ENCODE measurements around the gene PEX26.
"Not testable (repeated sequence)": the region's sequence is repeated elsewhere in the genome, so short reads cannot be mapped to it uniquely, and the experiment has no call there.

The PEX26 gene

DNA sequence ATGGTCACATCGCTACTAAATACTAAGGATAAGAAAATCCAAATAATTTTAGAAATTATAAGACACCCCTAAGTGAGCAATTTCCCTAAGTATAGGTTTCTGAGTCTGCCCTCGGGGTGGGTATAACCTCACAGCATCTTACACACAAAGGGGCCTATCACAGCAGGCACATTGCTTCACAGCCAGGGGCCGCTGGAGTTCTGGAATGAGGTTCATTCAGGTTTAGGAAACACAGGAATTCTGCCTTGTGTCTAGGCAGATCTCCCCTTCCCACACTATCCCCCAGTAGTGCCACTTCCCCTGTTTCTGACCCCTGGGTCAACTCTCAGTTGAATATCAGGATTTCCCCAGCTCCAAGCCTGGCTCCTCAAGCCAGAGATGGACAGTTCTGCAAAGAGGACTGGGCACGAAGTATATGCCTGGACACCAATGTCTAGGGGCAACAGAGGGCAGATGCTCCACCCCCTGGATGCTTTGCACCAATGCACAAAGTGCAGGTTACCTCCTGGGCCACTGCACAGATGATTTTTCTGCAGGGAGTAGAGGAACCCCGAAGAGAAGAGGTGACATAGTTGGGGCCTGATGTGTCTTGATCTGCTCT is 44.3 kb downstream of the PEX26 start:
- no peak for DNase-seq

DNA sequence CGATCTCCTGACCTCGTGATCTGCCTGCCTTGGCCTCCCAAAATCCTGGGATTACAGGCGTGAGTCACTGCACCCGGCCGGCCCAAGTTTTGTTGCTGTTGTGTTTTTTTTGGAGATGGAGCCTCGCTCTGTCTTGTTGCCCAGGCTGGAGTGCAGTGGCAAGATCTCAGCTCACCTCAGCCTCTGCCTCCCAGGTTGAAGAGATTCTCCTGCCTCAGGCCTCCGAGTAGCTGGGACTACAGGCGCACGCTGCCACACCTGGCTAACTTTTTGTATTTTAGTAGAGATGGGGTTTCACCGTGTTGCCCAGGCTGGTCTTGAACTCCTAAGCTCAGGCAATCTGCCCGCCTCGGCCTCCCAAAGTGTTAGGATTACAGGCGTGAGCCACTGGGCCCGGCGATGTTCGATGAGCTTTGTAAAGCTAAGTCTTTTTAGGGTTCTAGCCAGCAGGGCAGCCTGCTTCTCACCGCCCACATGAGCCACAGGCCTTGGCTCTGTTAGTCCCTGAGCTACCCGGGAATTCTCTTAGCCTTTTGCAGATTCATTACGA is 45.8 kb downstream of the PEX26 start:
- DNase-seq = not testable (repeated sequence)

GRCh38 chr22:18126606-18127005 is 48.8 kb downstream of the PEX26 start:
- no peak for DNase-seq

GRCh38 chr22:18130018-18130417 is 52.2 kb downstream of the PEX26 start:
- DNase-seq = no peak

- no peak for DNase-seq
Observed at GRCh38 chr22:18130699-18131429, 53.1 kb downstream of the PEX26 start.

DNA sequence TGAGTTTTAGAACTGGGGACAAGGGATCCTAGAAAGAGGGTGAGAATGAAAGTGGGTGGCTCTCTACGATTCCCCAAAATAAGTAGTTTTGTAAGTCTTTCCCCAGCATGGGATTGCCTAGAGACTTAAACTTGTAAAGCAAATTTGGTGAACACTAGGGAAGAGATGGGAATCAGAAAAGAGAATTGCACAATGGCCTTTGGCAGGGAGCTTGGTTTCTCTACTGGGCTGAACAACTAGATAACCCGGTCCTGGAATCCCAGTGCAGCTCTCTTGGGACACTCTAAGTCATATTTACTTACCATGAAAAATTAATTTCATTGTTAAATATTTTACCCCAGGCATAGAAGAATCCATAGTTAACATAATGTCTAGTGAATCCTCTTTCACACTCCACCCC is 55.7 kb downstream of the PEX26 start:
- no peak for DNase-seq

DNA sequence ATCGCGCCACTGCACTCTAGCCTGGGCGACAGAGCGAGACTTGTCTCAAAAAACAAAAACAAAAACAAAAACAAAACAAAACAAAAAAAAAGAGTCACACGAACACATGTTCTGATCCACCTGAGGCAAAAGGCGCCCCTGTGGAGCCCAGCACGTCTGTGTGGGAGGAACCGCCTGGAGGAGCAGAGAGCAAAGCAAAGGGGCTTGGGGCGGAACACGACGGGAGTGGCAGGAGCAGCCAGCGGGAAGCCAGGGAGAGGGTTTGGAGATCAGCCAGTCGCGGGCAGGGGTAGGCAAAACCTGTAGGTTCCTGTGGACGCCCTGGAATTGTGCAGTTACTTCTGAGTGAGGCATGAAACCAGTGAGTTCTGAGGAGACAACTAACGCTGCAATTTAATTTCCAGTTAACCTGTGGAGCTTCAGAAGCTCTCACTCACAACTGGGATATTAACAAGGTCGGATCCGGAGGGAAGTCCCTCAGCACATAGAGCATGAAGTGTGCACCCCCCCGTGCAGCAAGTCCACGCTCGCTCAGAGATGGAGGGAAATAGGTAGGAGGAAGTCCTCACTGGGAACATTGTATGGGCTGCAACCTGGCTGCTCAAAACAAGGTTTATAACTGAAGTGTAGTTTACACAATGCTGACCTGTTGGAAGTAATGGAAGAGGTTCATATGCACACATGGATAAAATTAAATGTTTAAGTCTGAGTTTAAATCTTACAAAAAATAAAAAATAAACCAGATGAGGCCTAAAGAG is 59.0 kb downstream of the PEX26 start:
- no peak for DNase-seq

DNA sequence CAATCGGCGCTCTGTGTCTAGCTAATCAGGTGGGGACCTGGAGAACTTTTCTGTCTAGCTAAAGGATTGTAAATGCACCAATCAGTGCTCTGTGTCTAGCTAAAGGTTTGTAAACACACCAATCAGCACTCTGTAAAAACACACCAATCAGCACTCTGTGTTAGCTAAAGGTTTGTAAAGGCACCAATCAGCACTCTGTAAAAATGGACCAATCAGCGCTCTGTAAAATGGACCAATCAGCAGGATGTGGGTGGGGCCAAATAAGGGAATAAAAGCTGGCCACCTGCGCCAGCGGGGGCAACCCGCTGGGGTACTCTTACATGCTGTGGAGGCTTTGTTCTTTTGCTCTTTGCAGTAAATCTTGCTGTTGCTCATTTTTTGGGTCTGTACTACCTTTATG is 63.2 kb downstream of the PEX26 start:
- not testable (repeated sequence) for DNase-seq

- DNase-seq = no peak
Observed at GRCh38 chr22:18144105-18144504, 66.3 kb downstream of the PEX26 start.

DNA sequence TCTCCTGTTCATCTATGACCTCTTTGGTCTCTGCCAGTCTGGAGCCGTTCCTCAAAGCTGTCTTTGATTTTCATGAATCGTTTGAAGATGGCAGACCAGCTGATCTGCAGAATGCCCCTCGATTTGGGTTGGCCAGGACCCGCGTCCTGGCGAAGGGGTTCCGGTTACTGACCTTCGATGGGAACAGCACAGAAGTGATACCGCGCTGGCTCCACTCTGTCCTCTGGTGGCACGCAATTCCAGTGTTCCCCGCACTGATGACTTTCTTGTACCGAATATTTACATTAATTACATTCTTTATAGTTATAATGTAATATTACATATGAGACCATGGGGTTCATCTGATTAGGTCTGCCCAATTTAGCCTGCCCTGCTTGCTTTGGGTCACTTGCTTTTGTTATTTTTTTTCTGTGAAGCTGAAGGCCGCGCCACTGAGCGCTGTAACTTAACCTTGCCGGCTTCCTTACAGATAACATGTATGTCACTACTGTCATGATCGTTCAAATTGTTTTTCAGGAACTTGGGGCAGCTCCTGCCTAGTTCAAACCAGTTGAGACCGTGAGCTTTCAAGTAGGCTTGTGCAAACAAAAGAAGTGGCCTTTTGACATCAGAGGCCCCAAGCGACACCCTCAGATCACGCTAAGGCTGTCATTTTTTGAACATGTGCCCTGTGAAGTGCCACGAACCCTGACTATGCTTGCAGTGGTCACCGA is 68.0 kb downstream of the PEX26 start:
- DNase-seq = peak; percentile 96

GRCh38 chr22:18146389-18146753 is 68.6 kb downstream of the PEX26 start:
- no peak for DNase-seq

DNA sequence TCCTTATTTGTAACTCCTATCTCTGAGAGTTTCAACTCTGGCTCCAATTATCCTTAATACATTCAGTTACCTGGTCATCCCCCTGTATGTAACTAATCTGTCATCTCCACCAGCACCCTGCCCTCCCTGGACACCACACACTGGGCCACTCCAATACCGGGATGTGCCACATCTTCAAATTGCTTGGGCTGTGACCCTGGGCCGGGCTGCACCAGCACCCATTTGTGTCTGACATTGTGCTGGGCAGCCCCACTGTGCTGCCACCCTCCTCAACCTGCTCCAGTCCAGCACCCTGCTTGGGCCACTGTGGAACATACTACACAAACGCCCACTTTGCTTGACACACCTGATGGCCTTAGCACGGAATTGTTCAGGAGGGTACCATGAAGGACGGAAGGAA is 70.0 kb downstream of the PEX26 start:
- DNase-seq = no peak

- DNase-seq = peak; percentile 45
Observed at GRCh38 chr22:18148293-18148965, 70.6 kb downstream of the PEX26 start.

GRCh38 chr22:18152519-18152918 is 74.7 kb downstream of the PEX26 start:
- DNase-seq = no peak

GRCh38 chr22:18154821-18155390 is 77.1 kb downstream of the PEX26 start:
- DNase-seq = no peak
